A549 (cell line): ENCODE measurements around the gene SLC9C1. TPM values are rescaled to one million over a fixed set of nuclear protein-coding genes. Genes with fewer than 3 reads are reported as not detected.

Experiments
- ATAC-seq, 2 experiments: fragments of 200-7000 bp in 1 of 2; fragments of >200 bp in 1 of 2; cut with Nextera tagmentation in 1 of 2; cut with Tn5 transposase in 1 of 2; 3 replicates each; pipeline versions ENCODE4 v1.8.0 to v1.9.1; 2018 to 2020; ENCODE audit warnings: mild to moderate bottlenecking in 1 of 2, moderate library complexity in 1 of 2
- CTCF ChIA-PET: fragments of 300-600 bp; sonication (Branson Sonifier 250); formaldehyde crosslinking; extraction: SDS; loops from one replicate; lab custom pipeline; 2021; ENCODE audit warnings: antibody characterized with exemption, inconsistent platforms; lab: Yijun Ruan, JAX
- POLR2A ChIA-PET: fragments of 350-600 bp; formaldehyde crosslinking; extraction: SDS; loops from one replicate; lab custom pipeline; 2021; ENCODE audit warnings: antibody characterized with exemption, inconsistent platforms; lab: Yijun Ruan, JAX
- DNase-seq, 2 experiments: peaks; one replicate each; pipeline versions ENCODE4 v3.0.0 to v3.0.0-alpha.2; 2011 to 2016; ENCODE audit warnings: low read depth in 1 of 2, low spot score in 1 of 2
- FAIRE-seq: peaks from 2 replicates; lab custom pipeline; 2011; peaks lifted over from hg19 to GRCh38; lab: Jason Lieb, UNC
- H3K27ac ChIP-seq, 2 experiments: fragments of >200 bp; sonication (Bioruptor Twin); formaldehyde crosslinking; 3 replicates each; pipeline ENCODE4 v1.5.1; 2016 to 2017
- H3K4me1 ChIP-seq: fragments of >200 bp; sonication (Bioruptor Twin); formaldehyde crosslinking; 3 replicates; pipeline ENCODE4 v1.6.1; 2016
- H3K4me2 ChIP-seq: fragments of >200 bp; sonication (Bioruptor Twin); formaldehyde crosslinking; 3 replicates; pipeline ENCODE4 v1.6.1; 2016
- H3K4me3 ChIP-seq: fragments of >200 bp; sonication (Bioruptor Twin); formaldehyde crosslinking; 3 replicates; pipeline ENCODE4 v1.5.1; 2016
- H3K9me3 ChIP-seq: fragments of >200 bp; sonication (Bioruptor Twin); formaldehyde crosslinking; 3 replicates; pipeline ENCODE4 v1.6.1; 2016
- CBX2 ChIP-seq: fragments of 200-600 bp; sonication (generic); IDR thresholded peaks from 2 replicates; pipeline ENCODE4 v1.6.1; 2016; ENCODE audit warnings: low read depth, mild to moderate bottlenecking, borderline replicate concordance
- CBX8 ChIP-seq: fragments of 200-600 bp; sonication (generic); IDR thresholded peaks from 2 replicates; pipeline ENCODE4 v1.6.1; 2016
- CEBPB ChIP-seq, 2 experiments: fragments of >200 bp in 1 of 2; sonication (Bioruptor Twin) in 1 of 2; formaldehyde crosslinking in 1 of 2; IDR thresholded peaks; 2 replicates each; pipeline ENCODE4 v1.6.1; 2012 to 2016
- EHF ChIP-seq: fragments of 250-450 bp; sonication (Bioruptor Pico); IDR thresholded peaks from 2 replicates; pipeline ENCODE4 v1.5.0; 2020; ENCODE audit warnings: mild to moderate bottlenecking
- EHMT2 ChIP-seq: fragments of 200-600 bp; sonication (generic); IDR thresholded peaks from 2 replicates; pipeline ENCODE4 v1.6.1; 2016; ENCODE audit warnings: antibody characterized with exemption, low read depth, mild to moderate bottlenecking, moderate library complexity
- ELK1 ChIP-seq: fragments of 150-350 bp; IDR thresholded peaks from 2 replicates; pipeline ENCODE4 v1.6.1; 2014; ENCODE audit warnings: low read depth, mild to moderate bottlenecking, low read length
- EP300 ChIP-seq, 2 experiments: fragments of >200 bp; sonication (Bioruptor Twin); formaldehyde crosslinking; IDR thresholded peaks; 2 replicates in 1 of 2; 3 replicates in 1 of 2; pipeline ENCODE4 v1.6.1; 2016 to 2017
- FOSB ChIP-seq: fragments of 250-450 bp; sonication (Bioruptor Pico); IDR thresholded peaks from 2 replicates; pipeline ENCODE4 v1.5.0; 2020; ENCODE audit warnings: mild to moderate bottlenecking, moderate library complexity
- FOSL2 ChIP-seq, 2 experiments: fragments of 450-650 bp in 1 of 2; fragments of >200 bp in 1 of 2; sonication (Bioruptor Twin) in 1 of 2; formaldehyde crosslinking; IDR thresholded peaks; 2 replicates each; pipeline versions ENCODE4 v1.5.0 to v1.6.1; 2016 to 2020; ENCODE audit warnings: mild to moderate bottlenecking in 1 of 2, moderate library complexity in 1 of 2
- FOXS1 ChIP-seq: fragments of 250-450 bp; sonication (Bioruptor Pico); IDR thresholded peaks from 2 replicates; pipeline ENCODE4 v1.5.0; 2020; ENCODE audit warnings: mild to moderate bottlenecking, moderate library complexity
- HDAC2 ChIP-seq: fragments of 200-600 bp; sonication (generic); IDR thresholded peaks from 2 replicates; pipeline ENCODE4 v1.6.1; 2016
- HEYL ChIP-seq: fragments of 250-450 bp; sonication (Bioruptor Pico); IDR thresholded peaks from 2 replicates; pipeline ENCODE4 v1.8.0; 2021; ENCODE audit warnings: mild to moderate bottlenecking, moderate library complexity
- HMGXB4 ChIP-seq: fragments of 250-450 bp; sonication (Bioruptor Pico); IDR thresholded peaks from 2 replicates; pipeline ENCODE4 v1.5.0; 2021; ENCODE audit warnings: mild to moderate bottlenecking, moderate library complexity, borderline replicate concordance
- HOXB5 ChIP-seq: fragments of 250-450 bp; sonication (Bioruptor Pico); IDR thresholded peaks from 2 replicates; pipeline ENCODE4 v1.5.0; 2020; ENCODE audit warnings: mild to moderate bottlenecking, moderate library complexity
- JUN ChIP-seq, 2 experiments: fragments of >200 bp; sonication (Bioruptor Twin); formaldehyde crosslinking; IDR thresholded peaks; 2 replicates in 1 of 2; 3 replicates in 1 of 2; pipeline ENCODE4 v1.6.1; 2016 to 2017
- JUNB ChIP-seq: fragments of >200 bp; sonication (Bioruptor Twin); formaldehyde crosslinking; IDR thresholded peaks from 2 replicates; pipeline ENCODE4 v1.6.1; 2016
- KDM1A ChIP-seq: fragments of 200-600 bp; sonication (generic); IDR thresholded peaks from 2 replicates; pipeline ENCODE4 v1.6.1; 2016; ENCODE audit warnings: low read depth, mild to moderate bottlenecking
- KDM5A ChIP-seq: fragments of 200-600 bp; sonication (generic); IDR thresholded peaks from 2 replicates; pipeline ENCODE4 v1.6.1; 2016; ENCODE audit warnings: antibody characterized with exemption, mild to moderate bottlenecking
- MAZ ChIP-seq: fragments of 150-350 bp; IDR thresholded peaks from 2 replicates; pipeline ENCODE4 v1.6.1; 2014; ENCODE audit warnings: antibody characterized with exemption, low read depth, low read length, borderline replicate concordance
- NPAS2 ChIP-seq: fragments of 250-450 bp; sonication (Bioruptor Pico); IDR thresholded peaks from 2 replicates; pipeline ENCODE4 v1.8.0; 2022; ENCODE audit warnings: mild to moderate bottlenecking, moderate library complexity, borderline replicate concordance
- PHF8 ChIP-seq: fragments of 200-600 bp; sonication (generic); IDR thresholded peaks from 2 replicates; pipeline ENCODE4 v1.6.1; 2016; ENCODE audit warnings: low read depth, mild to moderate bottlenecking, antibody characterized with exemption, moderate library complexity, borderline replicate concordance
- RARB ChIP-seq: fragments of 250-450 bp; sonication (Bioruptor Pico); IDR thresholded peaks from 2 replicates; pipeline ENCODE4 v1.8.0; 2021; ENCODE audit warnings: mild to moderate bottlenecking, moderate library complexity
- RNF2 ChIP-seq: fragments of 200-600 bp; sonication (generic); IDR thresholded peaks from 2 replicates; pipeline ENCODE4 v1.6.1; 2016; ENCODE audit warnings: low read depth, mild to moderate bottlenecking, antibody characterized with exemption, moderate library complexity, borderline replicate concordance
- SMC3 ChIP-seq: fragments of >200 bp; sonication (Bioruptor Twin); formaldehyde crosslinking; IDR thresholded peaks from 3 replicates; pipeline ENCODE4 v1.6.1; 2018; ENCODE audit warnings: inconsistent platforms
- SREBF2 ChIP-seq: fragments of 450-650 bp; IDR thresholded peaks from 2 replicates; pipeline ENCODE4 v1.6.1; 2014; ENCODE audit warnings: mild to moderate bottlenecking, moderate library complexity
- TFCP2L1 ChIP-seq: fragments of 250-450 bp; sonication (Bioruptor Pico); IDR thresholded peaks from 2 replicates; pipeline ENCODE4 v1.5.0; 2021; ENCODE audit warnings: mild to moderate bottlenecking
- TP53 ChIP-seq: fragments of 250-450 bp; sonication (Bioruptor Pico); IDR thresholded peaks from 2 replicates; pipeline ENCODE4 v1.5.0; 2021; ENCODE audit warnings: mild to moderate bottlenecking, moderate library complexity
- USF2 ChIP-seq: fragments of 450-650 bp; IDR thresholded peaks from 2 replicates; pipeline ENCODE4 v1.6.1; 2014; ENCODE audit warnings: antibody characterized with exemption
- ZC3H11A ChIP-seq: fragments of 450-650 bp; IDR thresholded peaks from 2 replicates; pipeline ENCODE4 v1.6.1; 2014; ENCODE audit warnings: antibody characterized with exemption, mild to moderate bottlenecking
- ZFP36 ChIP-seq: fragments of 450-650 bp; IDR thresholded peaks from 2 replicates; pipeline ENCODE4 v1.6.1; 2014; ENCODE audit warnings: borderline replicate concordance; ENCODE audit not compliant: partially characterized antibody
- ZNF302 ChIP-seq: fragments of 250-450 bp; sonication (Bioruptor Pico); IDR thresholded peaks from 2 replicates; pipeline ENCODE4 v1.9.0; 2021; ENCODE audit warnings: inconsistent platforms, mild to moderate bottlenecking, moderate library complexity
- WGBS: methylation state at CpG from one replicate; pipeline ENCODE4 v1.1.6; 2017; ENCODE audit errors: missing lambda C conversion rate; 5-methylcytosine and 5-hydroxymethylcytosine counted together
- polyA plus RNA-seq, 4 experiments: library from polyadenylated mRNA; depleted of rRNA in 3 of 4; stranded (reverse); fragments of >200 nt; fragmentation: RNase III in 1 of 4; extraction: RNeasy Plus Mini Kit Qiagen cat#74134 plus additional on column Dnase treatment in 1 of 4; gene quantifications; 2 replicates in 3 of 4; 3 replicates in 1 of 4; pipeline ENCODE4 v1.2.3, GENCODE V29; 2011 to 2017

Gene SLC9C1
- polyA plus RNA-seq, 2 of the 4 experiments (the other 2 are of a cell fraction): not detected

GRCh38 chr3:112200317-112200666 is 93.7 kb downstream of the SLC9C1 start (continued):
- TF ChIP-seq HMGXB4 (CRISPR knock-in tag) (no peak), NPAS2 (no peak), TP53 (CRISPR knock-in tag) (no peak), SMC3 (no peak), ELK1 (no peak), SREBF2 (no peak), ZC3H11A (no peak), KDM1A (no peak)

- 0 out of 3 replicates have a peak, but pooled peaks cover 3% of the 10 kb centered on the region for H3K4me1 ChIP-seq
- no peak overlapping the region for H3K4me3 ChIP-seq
- no peak overlapping the region for H3K4me2 ChIP-seq
- no peaks in the 10 kb centered on the region; the same call in 2 of the 3 replicates for H3K9me3 ChIP-seq
- CTCF ChIA-PET: no interaction called here
- FAIRE-seq: no peak
- peak; percentile 67 to 74 for ATAC-seq
- WGBS: 28% methylated on average over 5 of the region's 5 CpGs
- TF ChIP-seq FOSL2 (IDR thresholded peaks at IDR 0.05): no peak
- TF ChIP-seq FOSL2 (CRISPR knock-in tag; IDR thresholded peaks at IDR 0.05): peak; percentile 69
- no peak for TF ChIP-seq HDAC2
- TF ChIP-seq FOSB: no peak
- no peak for TF ChIP-seq CEBPB (IDR thresholded peaks at IDR 0.05)
- TF ChIP-seq JUN (IDR thresholded peaks at IDR 0.05): no peak
- peak; percentile 26; the same call in 1 of the 2 replicates for TF ChIP-seq JUNB
- no peak for TF ChIP-seq RNF2
- TF ChIP-seq PHF8: no peak
- no peak for TF ChIP-seq EP300 (IDR thresholded peaks at IDR 0.05)
- no peak for TF ChIP-seq ZNF302 (CRISPR knock-in tag)
- no peak for TF ChIP-seq SMC3
- no peak for TF ChIP-seq FOXS1 (CRISPR knock-in tag)
- no peak for TF ChIP-seq TFCP2L1 (CRISPR knock-in tag)
- TF ChIP-seq HOXB5 (CRISPR knock-in tag): no peak
- no peak for TF ChIP-seq CBX2
- no peak for TF ChIP-seq TP53 (CRISPR knock-in tag)
- no peak overlapping the region for H3K27ac ChIP-seq
- POLR2A ChIA-PET: no interaction called here
- DNase-seq: peak; percentile 4 to 24
Observed at GRCh38 chr3:112199622-112200316, 94.2 kb downstream of the SLC9C1 start.

- 74% methylated on average over 1 of the region's 1 CpG for WGBS
- CTCF ChIA-PET: interaction anchor here (0.7 kb wide), 1 partner anchor 144 kb away, joined by 4 read pairs; no protein-coding TSS in a partner anchor
Observed at GRCh38 chr3:112197131-112197530, 96.9 kb downstream of the SLC9C1 start.

More at GRCh38 chr3:112197131-112197530, 96.9 kb downstream of the SLC9C1 start:
- DNase-seq (no peak), ATAC-seq (no peak), FAIRE-seq (no peak)
- no peak overlapping the region for H3K4me2 ChIP-seq
- TF ChIP-seq ZFP36: no peak
- TF ChIP-seq KDM1A: no peak
- TF ChIP-seq KDM5A: no peak
- no peak for TF ChIP-seq ELK1
- no peak for TF ChIP-seq FOSL2 (IDR thresholded peaks at IDR 0.05)
- TF ChIP-seq FOSL2 (CRISPR knock-in tag; IDR thresholded peaks at IDR 0.05): no peak
- TF ChIP-seq MAZ: no peak
- TF ChIP-seq USF2: no peak
- TF ChIP-seq EHMT2: no peak
- TF ChIP-seq JUNB: no peak
- no peak for TF ChIP-seq EHF (CRISPR knock-in tag)
- no peak for TF ChIP-seq HEYL
- TF ChIP-seq RNF2: no peak
- TF ChIP-seq CBX8: no peak
- no peak for TF ChIP-seq RARB (CRISPR knock-in tag)
- POLR2A ChIA-PET: no interaction called here
- no peak overlapping the region for H3K4me3 ChIP-seq
- peaks cover 5% of the 10 kb centered on the region for H3K9me3 ChIP-seq
- no peak overlapping the region for H3K27ac ChIP-seq
- H3K4me1 ChIP-seq: 0 out of 3 replicates have a peak, but pooled peaks cover 3% of the 10 kb centered on the region
